ENCODE data around the gene HBA1.

HBA1 gene

DNA sequence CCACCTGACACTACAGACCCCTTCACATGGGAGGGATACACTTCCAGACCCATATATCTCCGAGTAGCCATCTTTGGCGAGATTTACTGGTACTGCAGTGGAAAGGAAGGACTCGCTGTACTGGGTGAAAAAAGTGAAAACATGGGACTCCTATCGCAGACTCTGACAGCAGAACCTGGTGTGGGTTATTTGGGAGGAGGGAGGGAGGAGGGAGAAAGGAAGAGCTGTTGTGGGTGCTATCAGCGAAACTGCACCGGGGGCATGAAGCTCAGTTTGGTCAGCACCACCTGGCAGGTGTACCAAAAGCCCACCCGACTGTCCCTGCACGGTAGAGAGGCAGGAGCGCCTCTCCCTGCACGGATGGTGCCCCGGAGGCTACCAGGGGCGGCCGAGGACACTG, 8.7 kb downstream of the HBA1 start:
- H3K4me1 ChIP-seq (ENCODE audit: control insufficient read depth in 1 of 2, insufficient read depth in 2 of 2, low read length in 2 of 2), result peaks cover 10 to 14% of the 10 kb centered on the region in 2 donors
- no peaks in the 10 kb centered on the region for H3K9me3 ChIP-seq (ENCODE audit: control insufficient read depth in 1 of 2, low read length in 2 of 2)
- H3K4me3 ChIP-seq (ENCODE audit: low read depth in 1 of 2, low read length in 2 of 2), result no peak overlapping the region
- H3K36me3 ChIP-seq (ENCODE audit: control insufficient read depth in 1 of 2, insufficient read depth in 2 of 2, low read length in 2 of 2), result peaks cover 10 to 28% of the 10 kb centered on the region in 2 donors
- H3K9ac ChIP-seq (ENCODE audit: low read depth in 1 of 2, low read length in 2 of 2), result no peak overlapping the region
- H3K27me3 ChIP-seq (ENCODE audit: control insufficient read depth in 1 of 2, insufficient read depth in 2 of 2, low read length in 2 of 2), result peaks cover 4 to 9% of the 10 kb centered on the region in 2 donors
- H3K27ac ChIP-seq (ENCODE audit: low read depth, low read length), result no peak overlapping the region

DNA sequence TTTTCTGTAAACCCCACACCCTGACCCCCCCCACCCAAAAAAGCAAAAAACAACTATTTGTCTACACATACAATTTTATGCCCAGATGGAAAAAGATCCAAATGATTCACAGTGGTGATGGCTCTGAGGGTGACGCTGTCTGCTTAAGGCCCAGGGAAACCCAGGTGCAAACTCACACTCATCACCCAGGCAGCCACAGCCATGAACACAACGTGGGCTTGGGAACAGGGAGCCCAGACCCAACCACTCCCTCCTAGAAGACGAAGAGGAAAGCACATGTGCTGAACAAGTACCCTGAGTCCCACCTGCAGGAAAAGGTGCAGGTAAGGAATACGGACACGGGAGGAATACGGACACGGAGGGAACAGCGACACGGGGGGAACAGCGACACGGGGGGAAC, 9.2 kb downstream of the HBA1 start:
- Histone ChIP-seq H3K9me3 (ENCODE audit: control insufficient read depth in 1 of 2, low read length in 2 of 2) (no peaks in the 10 kb centered on the region), H3K4me1 (ENCODE audit: control insufficient read depth in 1 of 2, insufficient read depth in 2 of 2, low read length in 2 of 2) (peaks cover 10 to 11% of the 10 kb centered on the region in 2 donors), H3K36me3 (ENCODE audit: control insufficient read depth in 1 of 2, insufficient read depth in 2 of 2, low read length in 2 of 2) (peaks cover 10 to 33% of the 10 kb centered on the region in 2 donors), H3K9ac (ENCODE audit: low read depth in 1 of 2, low read length in 2 of 2) (no peak overlapping the region), H3K27me3 (ENCODE audit: control insufficient read depth in 1 of 2, insufficient read depth in 2 of 2, low read length in 2 of 2) (peaks cover 4 to 5% of the 10 kb centered on the region in 2 donors), H3K27ac (ENCODE audit: low read depth, low read length) (no peak overlapping the region), H3K4me3 (ENCODE audit: low read depth in 1 of 2, low read length in 2 of 2) (no peak overlapping the region)

DNA sequence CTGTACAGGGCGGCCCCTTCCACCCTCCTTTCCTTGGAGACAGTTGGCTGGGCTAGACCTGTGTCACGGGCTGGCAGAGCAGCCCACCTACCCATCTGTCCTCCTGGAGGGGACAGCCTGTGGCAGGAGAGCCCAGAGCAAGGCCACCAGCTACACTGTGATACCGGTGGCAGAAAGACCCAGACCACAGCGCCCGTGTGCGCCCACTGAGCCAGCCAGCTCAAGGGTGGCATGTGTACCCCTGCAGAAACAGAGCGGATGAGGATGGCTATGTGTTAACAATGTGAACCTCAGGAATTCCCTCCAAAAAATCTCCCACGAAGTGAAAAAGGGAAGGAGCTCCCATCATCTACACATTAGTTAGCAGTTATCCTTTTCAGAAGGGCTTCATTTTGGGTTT, 10.8 kb downstream of the HBA1 start:
- H3K27ac ChIP-seq (ENCODE audit: low read depth, low read length), result no peak overlapping the region
- peaks cover 14 to 48% of the 10 kb centered on the region in 2 donors for H3K36me3 ChIP-seq (ENCODE audit: control insufficient read depth in 1 of 2, insufficient read depth in 2 of 2, low read length in 2 of 2)
- H3K9me3 ChIP-seq (ENCODE audit: control insufficient read depth in 1 of 2, low read length in 2 of 2), result no peaks in the 10 kb centered on the region
- no peaks in the 10 kb centered on the region for H3K4me1 ChIP-seq (ENCODE audit: control insufficient read depth in 1 of 2, insufficient read depth in 2 of 2, low read length in 2 of 2)
- H3K9ac ChIP-seq (ENCODE audit: low read depth in 1 of 2, low read length in 2 of 2), result no peak overlapping the region
- H3K27me3 ChIP-seq (ENCODE audit: control insufficient read depth in 1 of 2, insufficient read depth in 2 of 2, low read length in 2 of 2), result no peaks in the 10 kb centered on the region
- no peak overlapping the region for H3K4me3 ChIP-seq (ENCODE audit: low read depth in 1 of 2, low read length in 2 of 2)

DNA sequence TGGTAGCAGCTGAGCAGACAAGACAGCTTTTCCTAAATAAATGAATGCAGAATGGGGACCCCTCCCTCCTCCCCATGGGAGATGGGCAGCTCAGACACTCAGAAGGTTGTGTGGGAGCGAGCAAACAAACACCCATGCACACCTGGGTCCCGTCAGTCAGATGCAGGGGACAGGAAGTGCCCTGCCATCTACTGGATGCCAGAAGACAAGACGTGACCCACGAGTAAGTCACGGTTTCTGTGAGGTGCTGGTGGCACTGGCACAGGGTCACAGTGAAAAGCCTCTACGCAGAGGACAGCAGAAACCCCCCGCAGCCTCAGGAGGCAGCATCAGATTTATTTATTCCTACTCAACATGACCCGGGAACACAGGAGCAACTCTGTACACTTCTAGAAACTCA, 12.2 kb downstream of the HBA1 start:
- no peaks in the 10 kb centered on the region for H3K4me1 ChIP-seq (ENCODE audit: control insufficient read depth in 1 of 2, insufficient read depth in 2 of 2, low read length in 2 of 2)
- peaks cover 19 to 61% of the 10 kb centered on the region in 2 donors for H3K36me3 ChIP-seq (ENCODE audit: control insufficient read depth in 1 of 2, insufficient read depth in 2 of 2, low read length in 2 of 2)
- H3K9ac ChIP-seq (ENCODE audit: low read depth in 1 of 2, low read length in 2 of 2), result no peak overlapping the region
- H3K4me3 ChIP-seq (ENCODE audit: low read depth in 1 of 2, low read length in 2 of 2), result no peak overlapping the region
- no peaks in the 10 kb centered on the region for H3K27me3 ChIP-seq (ENCODE audit: control insufficient read depth in 1 of 2, insufficient read depth in 2 of 2, low read length in 2 of 2)
- no peaks in the 10 kb centered on the region for H3K9me3 ChIP-seq (ENCODE audit: control insufficient read depth in 1 of 2, low read length in 2 of 2)
- no peak overlapping the region for H3K27ac ChIP-seq (ENCODE audit: low read depth, low read length)

DNA sequence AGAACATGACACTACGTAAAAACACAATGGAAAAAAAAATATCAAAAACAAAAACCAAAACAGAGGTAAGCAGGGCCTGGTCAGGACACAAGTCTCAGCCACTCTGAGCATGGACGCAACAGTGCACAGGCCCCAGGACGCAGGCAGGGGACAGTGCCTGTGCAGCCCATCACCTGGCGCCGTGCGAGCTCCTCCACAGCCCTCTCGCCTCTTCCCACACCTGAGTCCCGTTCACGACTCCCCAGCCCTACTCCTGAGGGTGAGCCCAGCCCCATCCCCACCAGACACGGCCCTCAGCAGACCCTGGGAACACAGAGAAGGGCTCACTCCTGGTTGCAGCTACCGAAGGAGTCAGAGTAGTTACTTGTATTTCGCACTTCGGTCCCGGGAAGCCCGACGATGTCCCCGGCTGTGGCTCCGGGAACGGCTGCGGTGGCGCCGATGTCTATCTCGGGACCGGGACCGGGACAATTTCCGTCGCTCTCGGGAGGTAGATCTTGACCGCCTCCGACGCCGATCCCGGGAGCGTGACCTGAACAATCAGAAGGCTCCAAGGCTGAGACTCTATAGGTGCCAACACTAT, 13.2 kb downstream of the HBA1 start:
- Histone ChIP-seq H3K4me3 (ENCODE audit: low read depth in 1 of 2, low read length in 2 of 2) (no peak overlapping the region), H3K27ac (ENCODE audit: low read depth, low read length) (no peak overlapping the region), H3K4me1 (ENCODE audit: control insufficient read depth in 1 of 2, insufficient read depth in 2 of 2, low read length in 2 of 2) (no peaks in the 10 kb centered on the region), H3K27me3 (ENCODE audit: control insufficient read depth in 1 of 2, insufficient read depth in 2 of 2, low read length in 2 of 2) (no peaks in the 10 kb centered on the region), H3K9me3 (ENCODE audit: control insufficient read depth in 1 of 2, low read length in 2 of 2) (no peaks in the 10 kb centered on the region), H3K36me3 (ENCODE audit: control insufficient read depth in 1 of 2, insufficient read depth in 2 of 2, low read length in 2 of 2) (peaks cover 24 to 70% of the 10 kb centered on the region in 2 donors), H3K9ac (ENCODE audit: low read depth in 1 of 2, low read length in 2 of 2) (no peak overlapping the region)

DNA sequence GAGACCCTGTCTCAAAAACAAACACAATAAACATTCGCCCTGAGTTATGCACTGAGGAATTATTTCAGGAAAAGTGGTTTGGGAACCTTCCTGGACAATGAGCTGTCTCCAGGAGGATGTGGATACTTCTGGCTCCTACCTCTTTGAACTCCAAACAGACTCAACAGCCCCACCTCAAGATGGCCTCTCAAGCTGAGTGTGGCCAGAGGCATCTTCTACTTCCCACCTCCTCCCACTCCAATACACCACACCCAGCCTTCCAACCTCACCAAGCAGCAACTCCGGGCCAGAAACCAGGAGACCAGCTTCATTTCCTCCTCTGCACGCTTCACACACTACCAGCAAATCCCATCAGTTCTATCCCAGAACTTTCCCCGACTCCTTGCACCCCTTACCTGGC, 15.4 kb downstream of the HBA1 start:
- Histone ChIP-seq H3K36me3 (ENCODE audit: control insufficient read depth in 1 of 2, insufficient read depth in 2 of 2, low read length in 2 of 2) (peaks cover 32 to 90% of the 10 kb centered on the region in 2 donors), H3K27me3 (ENCODE audit: control insufficient read depth in 1 of 2, insufficient read depth in 2 of 2, low read length in 2 of 2) (no peaks in the 10 kb centered on the region)

DNA sequence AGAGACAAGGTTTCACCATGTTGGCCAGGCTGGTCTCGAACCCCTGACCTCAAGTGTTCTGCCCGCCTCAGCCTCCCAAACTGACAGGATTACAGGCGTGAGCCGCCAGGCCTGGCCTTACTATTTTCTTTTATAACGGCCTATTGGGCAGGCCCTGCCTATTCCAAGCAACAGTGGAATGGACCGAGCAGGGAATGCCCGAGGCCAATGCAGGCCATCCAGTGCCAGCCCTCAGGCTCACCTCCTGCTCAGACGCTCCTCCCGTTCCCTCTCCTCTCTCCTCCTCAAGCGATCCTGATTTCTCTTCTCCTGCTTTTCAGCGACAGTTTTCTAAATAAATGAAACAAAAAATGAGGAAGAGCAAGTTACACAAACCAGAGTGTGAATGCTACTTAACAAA, 16.2 kb downstream of the HBA1 start:
- no peak overlapping the region for H3K27ac ChIP-seq (ENCODE audit: low read depth, low read length)
- H3K9me3 ChIP-seq (ENCODE audit: control insufficient read depth in 1 of 2, low read length in 2 of 2), result no peaks in the 10 kb centered on the region
- H3K9ac ChIP-seq (ENCODE audit: low read depth in 1 of 2, low read length in 2 of 2), result no peak overlapping the region
- H3K4me3 ChIP-seq (ENCODE audit: low read depth in 1 of 2, low read length in 2 of 2), result no peak overlapping the region
- no peaks in the 10 kb centered on the region for H3K4me1 ChIP-seq (ENCODE audit: control insufficient read depth in 1 of 2, insufficient read depth in 2 of 2, low read length in 2 of 2)
- no peaks in the 10 kb centered on the region for H3K27me3 ChIP-seq (ENCODE audit: control insufficient read depth in 1 of 2, insufficient read depth in 2 of 2, low read length in 2 of 2)
- H3K36me3 ChIP-seq (ENCODE audit: control insufficient read depth in 1 of 2, insufficient read depth in 2 of 2, low read length in 2 of 2), result peaks cover 32 to 89% of the 10 kb centered on the region in 2 donors

More for the DNA sequence above, 15.4 kb downstream of the HBA1 start:
- H3K4me3 ChIP-seq (ENCODE audit: low read depth in 1 of 2, low read length in 2 of 2), result no peak overlapping the region
- no peaks in the 10 kb centered on the region for H3K9me3 ChIP-seq (ENCODE audit: control insufficient read depth in 1 of 2, low read length in 2 of 2)
- no peak overlapping the region for H3K27ac ChIP-seq (ENCODE audit: low read depth, low read length)
- no peaks in the 10 kb centered on the region for H3K4me1 ChIP-seq (ENCODE audit: control insufficient read depth in 1 of 2, insufficient read depth in 2 of 2, low read length in 2 of 2)
- H3K9ac ChIP-seq (ENCODE audit: low read depth in 1 of 2, low read length in 2 of 2), result no peak overlapping the region

DNA sequence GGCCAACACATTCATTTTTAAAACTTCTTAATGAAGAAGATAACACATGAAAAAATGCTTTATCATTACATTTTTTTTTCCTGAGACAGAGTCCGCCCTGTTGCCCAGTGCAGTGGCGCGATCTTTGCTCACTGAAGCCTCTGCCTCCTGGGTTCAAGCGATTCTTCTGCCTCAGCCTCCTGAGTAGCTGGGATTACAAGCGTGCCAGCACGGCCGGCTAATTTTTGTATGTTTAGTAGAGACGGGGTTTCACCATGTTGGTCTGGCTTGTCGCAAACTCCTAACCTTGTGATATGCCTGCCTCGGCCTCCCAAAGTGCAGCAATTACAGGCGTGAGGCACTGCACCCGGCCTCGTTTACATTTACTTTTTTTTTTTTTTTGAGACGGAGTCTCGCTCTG, 17.0 kb downstream of the HBA1 start:
- no peak overlapping the region for H3K27ac ChIP-seq (ENCODE audit: low read depth, low read length)
- H3K9ac ChIP-seq (ENCODE audit: low read depth in 1 of 2, low read length in 2 of 2), result no peak overlapping the region
- peaks cover 35 to 92% of the 10 kb centered on the region in 2 donors for H3K36me3 ChIP-seq (ENCODE audit: control insufficient read depth in 1 of 2, insufficient read depth in 2 of 2, low read length in 2 of 2)
- no peaks in the 10 kb centered on the region for H3K27me3 ChIP-seq (ENCODE audit: control insufficient read depth in 1 of 2, insufficient read depth in 2 of 2, low read length in 2 of 2)
- no peaks in the 10 kb centered on the region for H3K9me3 ChIP-seq (ENCODE audit: control insufficient read depth in 1 of 2, low read length in 2 of 2)
- no peaks in the 10 kb centered on the region for H3K4me1 ChIP-seq (ENCODE audit: control insufficient read depth in 1 of 2, insufficient read depth in 2 of 2, low read length in 2 of 2)
- no peak overlapping the region for H3K4me3 ChIP-seq (ENCODE audit: low read depth in 1 of 2, low read length in 2 of 2)

DNA sequence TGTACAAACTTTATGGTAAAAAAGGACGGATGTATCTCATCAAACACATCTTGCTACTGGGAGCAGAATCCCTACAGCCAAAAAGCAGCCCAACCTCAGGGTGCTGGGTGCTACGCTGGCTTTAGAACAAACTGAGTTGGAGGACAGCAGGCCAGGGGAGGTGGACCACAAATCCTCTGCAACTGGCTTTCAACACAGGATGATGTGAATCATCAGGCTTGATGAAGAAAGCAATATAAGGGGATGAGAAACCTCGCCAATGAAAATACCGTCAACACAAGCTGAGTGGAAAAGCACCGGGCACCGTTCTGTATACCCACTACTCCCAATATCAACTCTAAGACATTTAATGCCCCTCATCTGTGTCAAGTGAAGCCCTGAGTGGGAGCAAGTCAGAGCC, 18.0 kb downstream of the HBA1 start:
- H3K9ac ChIP-seq (ENCODE audit: low read depth in 1 of 2, low read length in 2 of 2), result no peak overlapping the region
- peaks cover 36 to 91% of the 10 kb centered on the region in 2 donors for H3K36me3 ChIP-seq (ENCODE audit: control insufficient read depth in 1 of 2, insufficient read depth in 2 of 2, low read length in 2 of 2)
- H3K9me3 ChIP-seq (ENCODE audit: control insufficient read depth in 1 of 2, low read length in 2 of 2), result no peaks in the 10 kb centered on the region
- H3K27me3 ChIP-seq (ENCODE audit: control insufficient read depth in 1 of 2, insufficient read depth in 2 of 2, low read length in 2 of 2), result no peaks in the 10 kb centered on the region
- no peaks in the 10 kb centered on the region for H3K4me1 ChIP-seq (ENCODE audit: control insufficient read depth in 1 of 2, insufficient read depth in 2 of 2, low read length in 2 of 2)
- H3K27ac ChIP-seq (ENCODE audit: low read depth, low read length), result no peak overlapping the region
- no peak overlapping the region for H3K4me3 ChIP-seq (ENCODE audit: low read depth in 1 of 2, low read length in 2 of 2)

DNA sequence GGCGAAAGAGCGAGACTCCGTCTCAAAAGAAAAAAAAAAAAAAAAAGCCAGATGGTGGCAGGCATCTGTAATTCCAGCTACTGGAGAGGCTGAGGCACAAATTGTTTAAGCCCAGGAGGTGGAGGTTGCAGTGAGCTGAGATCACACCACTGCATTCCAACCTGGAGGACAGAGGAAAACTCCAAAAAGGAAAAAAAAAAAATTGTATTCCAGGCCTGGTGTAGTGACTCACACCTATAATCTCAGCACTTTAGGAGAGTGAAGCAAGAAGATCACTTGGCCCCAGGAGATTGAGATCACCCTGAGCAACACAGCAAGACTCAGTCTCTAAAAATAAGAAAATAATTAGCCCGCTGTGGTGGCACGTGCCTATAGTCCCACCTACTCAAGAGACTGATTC, 23.9 kb downstream of the HBA1 start:
- Histone ChIP-seq H3K4me3 (ENCODE audit: low read depth in 1 of 2, low read length in 2 of 2) (no peak overlapping the region), H3K9ac (ENCODE audit: low read depth in 1 of 2, low read length in 2 of 2) (no peak overlapping the region), H3K27ac (ENCODE audit: low read depth, low read length) (no peak overlapping the region), H3K4me1 (ENCODE audit: control insufficient read depth in 1 of 2, insufficient read depth in 2 of 2, low read length in 2 of 2) (no peaks in the 10 kb centered on the region), H3K27me3 (ENCODE audit: control insufficient read depth in 1 of 2, insufficient read depth in 2 of 2, low read length in 2 of 2) (no peaks in the 10 kb centered on the region), H3K36me3 (ENCODE audit: control insufficient read depth in 1 of 2, insufficient read depth in 2 of 2, low read length in 2 of 2) (peaks cover 23 to 72% of the 10 kb centered on the region in 2 donors), H3K9me3 (ENCODE audit: control insufficient read depth in 1 of 2, low read length in 2 of 2) (no peaks in the 10 kb centered on the region)

DNA sequence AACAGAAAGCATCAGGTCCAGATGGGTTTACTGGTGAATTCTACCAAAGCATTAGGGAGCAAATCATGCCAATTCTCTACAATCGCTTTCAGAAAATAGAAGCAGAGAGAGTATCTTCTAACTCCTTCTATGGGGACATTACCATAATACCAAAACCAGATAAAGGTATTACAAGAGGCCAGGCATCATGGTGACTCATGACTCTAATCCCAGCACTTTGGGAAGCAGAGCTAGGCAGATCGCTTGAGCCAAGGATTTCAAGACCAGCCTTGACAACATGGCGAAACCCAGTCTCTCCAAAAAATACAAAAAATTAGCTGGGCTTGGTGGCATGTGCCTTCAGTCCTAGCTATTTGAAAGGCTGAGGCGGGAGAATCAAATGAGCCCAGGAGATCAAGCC, 26.8 kb downstream of the HBA1 start:
- Histone ChIP-seq H3K27ac (ENCODE audit: low read depth, low read length) (no peak overlapping the region), H3K9ac (ENCODE audit: low read depth in 1 of 2, low read length in 2 of 2) (no peak overlapping the region), H3K36me3 (ENCODE audit: control insufficient read depth in 1 of 2, insufficient read depth in 2 of 2, low read length in 2 of 2) (peaks cover 29 to 75% of the 10 kb centered on the region in 2 donors), H3K27me3 (ENCODE audit: control insufficient read depth in 1 of 2, insufficient read depth in 2 of 2, low read length in 2 of 2) (no peaks in the 10 kb centered on the region), H3K4me1 (ENCODE audit: control insufficient read depth in 1 of 2, insufficient read depth in 2 of 2, low read length in 2 of 2) (no peaks in the 10 kb centered on the region), H3K4me3 (ENCODE audit: low read depth in 1 of 2, low read length in 2 of 2) (no peak overlapping the region), H3K9me3 (ENCODE audit: control insufficient read depth in 1 of 2, low read length in 2 of 2) (no peaks in the 10 kb centered on the region)

Data from duodenal mucosa (tissue), 2 donors.